Measurements from ENCODE around the gene GRK5. TPM values are rescaled to one million over a fixed set of nuclear protein-coding genes. Genes with fewer than 3 reads are reported as not detected.

Gene GRK5
- total RNA-seq, 6 experiments from 2014 or later: 5.9 to 11.5 (median 7.9) TPM

DNA sequence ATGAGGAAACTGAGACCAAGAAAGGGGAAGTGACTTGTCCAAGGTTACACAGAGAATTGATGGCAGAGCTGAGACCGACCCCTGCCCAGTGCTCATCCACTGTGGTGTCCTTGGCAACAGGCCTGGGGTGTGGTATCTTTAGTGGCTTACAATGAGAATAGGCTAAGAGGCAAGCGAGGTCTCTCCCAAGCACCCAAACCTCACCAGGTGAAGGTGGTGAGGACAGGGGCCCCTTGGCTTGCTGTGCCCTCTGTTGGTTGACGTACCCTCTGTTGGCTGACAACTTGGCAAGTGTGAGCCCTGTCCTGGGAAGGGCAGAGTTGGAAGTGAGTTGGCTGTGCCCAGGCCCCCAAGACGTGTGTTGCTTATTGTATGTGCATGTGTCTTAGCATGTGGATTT lies 166.9 kb downstream of the GRK5 start:
- no peaks in the 10 kb centered on the region for H3K36me3 ChIP-seq
- DNase-seq (no peak), ATAC-seq (no peak)
- no peak overlapping the region for H3K27ac ChIP-seq
- no peaks in the 10 kb centered on the region for H3K9me3 ChIP-seq
- no peaks in the 10 kb centered on the region for H3K27me3 ChIP-seq
- intact Hi-C loops (cut with DNase I): no loop called here
- no peak overlapping the region for H3K4me3 ChIP-seq
- no peaks in the 10 kb centered on the region for H3K4me1 ChIP-seq
- 86% methylated on average over 4 of the region's 4 CpGs for WGBS (ENCODE audit: insufficient coverage, low coverage, low lambda C conversion rate, missing lambda C conversion rate)
- TF ChIP-seq CTCF (IDR thresholded peaks at IDR 0.05) (no peak), POLR2A (IDR thresholded peaks at IDR 0.05) (no peak)

DNA sequence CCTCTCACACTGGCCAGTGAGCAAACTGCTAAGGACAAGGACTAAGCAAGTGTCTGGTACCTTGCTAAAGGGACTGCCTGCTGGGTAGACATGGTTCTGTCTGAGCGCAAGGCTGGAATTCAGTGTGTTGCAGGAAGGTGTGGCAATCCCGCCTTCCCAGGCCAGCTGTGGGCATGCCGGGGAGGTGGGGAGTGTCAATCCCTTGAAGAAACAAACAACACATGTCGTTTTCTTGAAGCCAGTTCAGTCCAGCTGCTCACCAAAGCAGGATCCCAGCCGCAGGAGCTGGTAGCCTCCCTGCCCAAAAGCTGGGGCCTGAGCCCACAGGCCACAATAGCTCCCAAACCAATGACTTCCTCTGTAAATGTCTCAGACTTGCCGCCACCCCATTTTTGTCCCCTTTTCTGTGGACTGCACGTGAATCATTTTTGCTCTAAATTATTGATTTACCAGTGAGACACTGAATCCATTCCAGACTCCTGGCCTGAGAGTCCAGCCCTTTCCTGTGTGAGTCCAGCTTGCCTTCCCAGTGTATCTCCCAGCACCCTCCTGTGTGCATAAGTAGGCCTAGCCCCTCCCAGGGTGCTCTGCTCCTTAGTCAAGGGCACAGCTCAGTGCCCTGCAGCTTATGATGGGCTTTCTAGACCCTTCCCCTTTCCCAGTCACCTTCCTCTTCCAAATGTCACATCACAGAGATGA lies 168.4 kb downstream of the GRK5 start:
- ATAC-seq: no peak

GRCh38 chr10:119377451-119377957 lies 170.1 kb downstream of the GRK5 start:
- H3K27ac ChIP-seq: no peak overlapping the region
- H3K4me1 ChIP-seq: no peaks in the 10 kb centered on the region
- no peak overlapping the region for H3K4me3 ChIP-seq
- intact Hi-C loops (cut with DNase I): no loop called here
- no peak for DNase-seq
- H3K36me3 ChIP-seq: no peaks in the 10 kb centered on the region
- TF ChIP-seq CTCF (IDR thresholded peaks at IDR 0.05): no peak
- no peak for TF ChIP-seq POLR2A (IDR thresholded peaks at IDR 0.05)
- 65% methylated on average over 4 of the region's 4 CpGs for WGBS (ENCODE audit: insufficient coverage, low coverage, low lambda C conversion rate, missing lambda C conversion rate)
- H3K9me3 ChIP-seq: no peaks in the 10 kb centered on the region
- H3K27me3 ChIP-seq: no peaks in the 10 kb centered on the region
- ATAC-seq: no peak

More for the DNA sequence above, 168.4 kb downstream of the GRK5 start:
- no peak for TF ChIP-seq POLR2A (IDR thresholded peaks at IDR 0.05)
- no peak for TF ChIP-seq CTCF (IDR thresholded peaks at IDR 0.05)
- no peak for DNase-seq
- H3K36me3 ChIP-seq: no peaks in the 10 kb centered on the region
- no peaks in the 10 kb centered on the region for H3K27me3 ChIP-seq
- no peak overlapping the region for H3K27ac ChIP-seq
- no peak overlapping the region for H3K4me3 ChIP-seq
- 66% methylated on average over 6 of the region's 7 CpGs for WGBS (ENCODE audit: insufficient coverage, low coverage, low lambda C conversion rate, missing lambda C conversion rate)
- H3K4me1 ChIP-seq: no peaks in the 10 kb centered on the region
- intact Hi-C loops (cut with DNase I): no loop called here
- H3K9me3 ChIP-seq: no peaks in the 10 kb centered on the region

DNA sequence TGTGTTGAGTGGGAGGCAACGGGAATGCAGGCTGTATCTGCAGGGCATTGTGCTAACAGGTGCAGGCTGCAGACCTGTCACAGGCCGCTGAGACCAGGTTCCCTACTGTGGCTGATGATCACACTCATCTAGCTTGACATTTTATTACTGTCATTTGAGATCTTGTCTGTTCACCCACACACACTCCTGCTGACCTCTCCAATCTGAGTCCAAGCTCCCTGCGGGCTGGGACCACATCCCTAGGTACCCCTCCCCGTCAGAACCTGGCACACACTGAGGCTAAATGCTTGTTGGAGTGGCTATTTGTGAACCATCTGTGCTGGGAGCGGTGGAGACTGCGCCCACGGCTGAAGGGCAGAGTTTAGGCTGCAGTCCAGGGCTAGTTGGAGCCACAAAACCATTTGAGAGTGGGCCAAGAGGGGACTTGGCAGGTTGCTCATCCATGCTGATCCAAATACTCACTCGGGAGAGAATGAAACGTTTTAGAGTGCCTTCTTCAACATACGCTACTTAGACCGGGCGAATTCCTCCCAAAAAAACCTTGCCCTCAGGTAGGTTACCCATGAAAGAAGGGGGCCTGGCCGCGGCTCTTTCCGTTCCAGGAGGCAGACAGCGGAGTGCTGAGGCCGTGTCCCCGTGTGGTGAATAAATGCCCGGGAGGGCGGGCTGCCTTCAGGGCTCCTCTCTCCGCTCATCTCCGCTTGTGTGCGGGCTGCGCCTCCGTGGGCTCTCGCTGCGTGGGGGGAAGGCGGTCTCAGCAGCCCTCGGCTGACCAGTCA lies 170.8 kb downstream of the GRK5 start:
- H3K36me3 ChIP-seq: no peaks in the 10 kb centered on the region
- no peaks in the 10 kb centered on the region for H3K27me3 ChIP-seq
- no peak for DNase-seq
- no peak overlapping the region for H3K27ac ChIP-seq
- intact Hi-C loops (cut with DNase I): no loop called here
- 82% methylated on average over 10 of the region's 29 CpGs for WGBS (ENCODE audit: insufficient coverage, low coverage, low lambda C conversion rate, missing lambda C conversion rate)
- no peaks in the 10 kb centered on the region for H3K4me1 ChIP-seq
- TF ChIP-seq CTCF (IDR thresholded peaks at IDR 0.05) (no peak), POLR2A (IDR thresholded peaks at IDR 0.05) (no peak)
- H3K9me3 ChIP-seq: no peaks in the 10 kb centered on the region
- ATAC-seq: no peak
- no peak overlapping the region for H3K4me3 ChIP-seq

Data from right lobe of liver (tissue), 6 donors.